Stimulated activated CD4-positive, alpha-beta T cell treated with anti-CD3 and anti-CD28 coated beads, Interleukin-4, amount 100 ng/mL, for 4 hours (primary cell): Measurements from ENCODE around the gene KIAA1191.

Source experiments
- DNase-seq, 2 experiments: peaks; one replicate each; pipeline ENCODE4 v3.0.0-alpha.2; 2020

The KIAA1191 gene

GRCh38 chr5:176365351-176366231 lies 4.0 kb upstream of the KIAA1191 start, which contains the start of gene ARL10:
TSS of gene ARL10 (plus strand) at chr5:176365487. CDS start at chr5:176365564, 77 bp downstream.
- DNase-seq: peak; percentile 57 to 67

- DNase-seq: no peak
These were observed 3.3 kb upstream of the KIAA1191 start for GRCh38 chr5:176364765-176365350.

GRCh38 chr5:176362233-176362490 lies 598 bp upstream of the KIAA1191 start:
- DNase-seq: no peak

GRCh38 chr5:176360894-176361436 lies 599 bp downstream of the KIAA1191 start:
- DNase-seq: no peak

GRCh38 chr5:176359658-176360057 lies 1.9 kb downstream of the KIAA1191 start:
- DNase-seq: no peak

- no peak for DNase-seq
These were observed 5.4 kb downstream of the KIAA1191 start for GRCh38 chr5:176356179-176356566.

- DNase-seq: no peak
These were observed 6.0 kb downstream of the KIAA1191 start for GRCh38 chr5:176355400-176356178.

GRCh38 chr5:176353533-176353932 lies 8.0 kb downstream of the KIAA1191 start:
- no peak for DNase-seq

- no peak for DNase-seq
These were observed 9.3 kb downstream of the KIAA1191 start for GRCh38 chr5:176352116-176352878.

- no peak for DNase-seq
These were observed 11.1 kb downstream of the KIAA1191 start for GRCh38 chr5:176350416-176350815.

GRCh38 chr5:176342766-176343458 lies 18.7 kb downstream of the KIAA1191 start:
- DNase-seq: no peak

GRCh38 chr5:176342158-176342483 lies 19.4 kb downstream of the KIAA1191 start:
- no peak for DNase-seq

- DNase-seq: no peak
These were observed 20.0 kb downstream of the KIAA1191 start for GRCh38 chr5:176341325-176342157.

GRCh38 chr5:176339304-176339703 lies 22.3 kb downstream of the KIAA1191 start:
- DNase-seq: no peak

GRCh38 chr5:176337913-176338312 lies 23.7 kb downstream of the KIAA1191 start:
- DNase-seq: no peak

GRCh38 chr5:176334031-176334770 lies 27.4 kb downstream of the KIAA1191 start:
- no peak for DNase-seq

- no peak for DNase-seq
These were observed 41.0 kb downstream of the KIAA1191 start for GRCh38 chr5:176320577-176320976.

- no peak for DNase-seq
These were observed 41.6 kb downstream of the KIAA1191 start for GRCh38 chr5:176319827-176320554.

GRCh38 chr5:176317534-176318374 lies 43.8 kb downstream of the KIAA1191 start:
- no peak for DNase-seq
